Left ventricle myocardium superior (tissue), 1 donor: ENCODE results near the gene MEF2D. TPM values are rescaled to one million over a fixed set of nuclear protein-coding genes. Genes with fewer than 3 reads are reported as not detected.
A peak's percentile ranks its signal among the peaks of the same experiment; 100 is the strongest.

ENCODE experiments used
- ATAC-seq: fragments of 200-7000 bp; cut with Tn5 transposase; one replicate; pipeline ENCODE4 v1.9.1; 2020; ENCODE audit warnings: mild to moderate bottlenecking, moderate library complexity
- DNase-seq: peaks from one replicate; pipeline ENCODE4 v3.0.0-alpha.2; 2020
- intact Hi-C: fragments of 100-400 bp; cut with micrococcal nuclease; formaldehyde crosslinking; loops from one replicate; pipeline ENCODE4 v1.11.0; 2022
- total RNA-seq: library from RNA; stranded (reverse); fragmentation: NEBNext Ultra II Directional; extraction: Animal tissue kit (Norgen Biotek cat#: 25700); gene quantifications from one replicate; pipeline ENCODE4 v1.2.1, GENCODE V29; 2021
- donor health status: DM: no; HTN: yes; CAD: no; lungs with severe emphysema.

Gene MEF2D
- total RNA-seq, 1 donor from 2014 or later, result 116 TPM

DNA sequence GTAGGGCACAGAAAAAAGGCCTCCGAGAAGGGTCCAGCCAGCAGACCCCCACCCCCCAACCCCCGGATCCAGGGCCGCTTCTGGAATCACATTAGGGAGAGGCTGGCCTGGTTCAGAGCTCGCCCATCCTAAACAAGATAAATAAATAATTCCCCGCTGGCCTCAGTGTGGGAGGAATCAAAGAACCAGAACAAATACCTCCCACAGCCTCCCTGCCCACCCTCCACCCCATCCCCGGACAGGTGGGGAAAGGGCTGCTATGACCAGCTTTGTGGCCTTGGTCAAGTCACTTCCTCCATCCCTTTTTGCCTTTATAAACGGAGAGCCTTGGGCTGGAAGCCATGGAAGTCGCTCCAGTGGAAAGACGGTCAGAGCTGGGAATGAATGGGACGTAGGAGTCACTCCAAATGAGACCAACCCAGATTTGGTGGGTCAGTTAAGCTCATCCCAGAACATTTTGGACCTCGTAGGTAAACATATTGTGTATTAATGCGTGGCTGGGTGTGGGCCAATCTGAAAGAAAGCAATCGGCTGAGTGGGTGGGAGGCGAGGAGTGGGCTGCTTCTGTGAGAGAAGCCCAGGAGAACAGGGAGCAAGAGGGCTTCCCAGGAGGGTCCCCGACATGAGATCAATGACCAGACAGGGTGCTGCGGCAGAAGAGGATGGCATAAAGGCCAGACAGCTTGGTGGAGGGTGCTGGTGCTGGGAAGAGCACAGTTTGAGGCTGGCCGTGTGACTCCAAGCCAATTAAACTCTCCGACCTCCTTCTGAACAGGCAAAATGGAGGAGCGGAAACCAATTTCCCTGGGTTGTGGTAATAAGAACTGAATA is 63.3 kb downstream of the MEF2D start:
- ATAC-seq (no peak), DNase-seq (no peak)
- intact Hi-C loops, result no loop called here

DNA sequence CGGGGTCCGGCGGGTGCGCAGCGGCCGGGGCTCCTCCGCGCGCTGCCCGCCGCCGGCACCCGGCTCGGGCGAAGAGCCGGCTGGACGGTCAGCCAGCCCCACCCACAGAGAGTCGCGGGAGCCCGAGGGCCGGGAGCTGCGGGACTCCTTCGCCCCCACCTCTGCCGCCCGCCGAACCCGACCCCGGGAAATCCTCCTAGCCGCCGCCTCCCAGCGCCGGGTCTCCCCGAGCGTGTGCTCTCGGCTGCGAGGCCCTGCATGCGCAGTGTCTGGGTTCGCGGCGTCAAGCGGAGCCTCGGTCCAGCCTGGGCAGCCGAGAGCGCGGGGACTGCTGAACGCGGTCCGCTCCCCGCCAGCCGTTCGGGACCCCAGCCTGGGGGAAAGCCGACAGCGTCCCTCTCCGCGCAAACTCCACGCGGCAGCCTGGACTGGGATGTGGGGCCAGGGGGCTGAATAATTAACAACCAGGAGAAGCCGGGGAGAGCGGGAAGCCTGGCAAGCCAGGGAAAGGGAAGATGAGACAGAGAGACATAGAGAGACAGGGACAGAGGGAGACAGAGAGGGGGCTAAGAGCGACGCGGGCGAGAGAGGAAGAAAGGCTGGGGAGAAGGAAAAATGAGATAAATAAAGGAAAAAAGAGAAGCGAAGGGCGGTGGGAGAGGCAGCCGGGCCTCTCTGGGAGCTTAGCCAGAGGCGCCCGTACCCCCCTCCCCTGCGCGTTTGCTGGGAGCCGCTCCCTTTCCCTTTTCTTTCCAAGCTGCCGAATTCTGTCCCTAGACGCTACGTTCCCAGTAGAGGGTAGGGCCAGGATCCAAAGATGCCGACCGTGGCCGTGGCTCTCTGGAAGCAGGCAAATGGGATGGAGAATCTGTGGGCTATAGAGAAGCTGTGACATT is 64.2 kb downstream of the MEF2D start:
- DNase-seq, result no peak

DNA sequence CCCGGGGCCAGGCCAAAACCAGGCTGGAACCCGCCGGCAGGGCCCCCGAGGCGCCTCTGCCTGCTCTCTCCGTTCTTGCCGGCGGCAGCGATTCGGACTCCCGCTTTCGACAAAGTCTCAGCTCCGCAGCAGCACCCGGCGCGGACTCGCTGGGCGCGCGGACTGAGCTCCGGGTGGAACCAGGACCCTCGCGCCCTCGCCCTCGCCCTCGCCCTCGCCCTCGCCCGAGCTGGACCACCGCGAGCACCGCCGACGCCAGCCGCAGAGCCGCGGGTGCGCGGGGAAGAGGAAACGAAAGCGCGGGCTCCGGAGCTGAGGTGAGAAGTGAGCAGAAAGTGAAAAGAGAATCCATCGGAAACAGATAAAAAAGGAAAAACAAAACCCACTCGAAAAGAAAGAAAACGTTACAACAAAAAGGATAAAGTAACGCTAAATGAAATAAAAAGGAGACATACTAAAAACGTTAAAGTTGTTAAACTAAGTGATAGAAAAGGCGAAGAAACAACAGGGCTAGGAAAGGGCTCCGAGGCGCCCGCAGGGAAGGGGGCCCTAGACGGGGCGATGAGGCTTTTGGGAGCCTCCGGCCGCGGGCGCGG is 64.9 kb downstream of the MEF2D start:
- ATAC-seq, result no peak
- intact Hi-C loops, result no loop called here
- peak; percentile 36 for DNase-seq

More for the DNA sequence above, 64.2 kb downstream of the MEF2D start:
- no peak for ATAC-seq
- intact Hi-C loops, result no loop called here

DNA sequence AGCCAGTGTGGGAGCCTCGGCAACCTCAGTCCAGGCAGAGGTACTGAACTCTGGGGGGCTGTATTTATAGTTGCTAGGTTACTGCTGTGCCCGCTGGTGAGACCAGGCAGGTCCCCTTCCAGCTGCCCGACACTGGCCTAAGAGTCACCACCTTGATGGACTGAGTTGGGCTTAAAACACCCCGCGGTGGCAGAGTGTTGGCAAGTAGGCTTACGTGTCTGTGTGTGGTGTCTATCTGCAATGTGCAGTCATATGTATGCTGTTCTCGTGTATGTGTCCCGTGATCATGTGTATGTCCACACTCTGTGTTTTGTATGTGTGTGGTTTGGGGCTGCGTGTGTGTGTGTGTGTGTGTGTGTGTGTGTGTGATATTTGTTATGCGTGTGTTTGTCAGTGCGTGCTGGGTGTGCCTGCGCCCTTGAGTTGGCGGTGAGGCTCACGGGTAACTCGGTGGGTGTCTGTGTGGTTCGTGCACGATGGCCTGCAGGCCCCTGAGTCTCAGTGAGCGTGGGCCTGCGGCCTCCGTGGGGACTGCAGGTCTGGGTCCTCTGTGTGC is 65.5 kb downstream of the MEF2D start:
- no peak for ATAC-seq
- no peak for DNase-seq

DNA sequence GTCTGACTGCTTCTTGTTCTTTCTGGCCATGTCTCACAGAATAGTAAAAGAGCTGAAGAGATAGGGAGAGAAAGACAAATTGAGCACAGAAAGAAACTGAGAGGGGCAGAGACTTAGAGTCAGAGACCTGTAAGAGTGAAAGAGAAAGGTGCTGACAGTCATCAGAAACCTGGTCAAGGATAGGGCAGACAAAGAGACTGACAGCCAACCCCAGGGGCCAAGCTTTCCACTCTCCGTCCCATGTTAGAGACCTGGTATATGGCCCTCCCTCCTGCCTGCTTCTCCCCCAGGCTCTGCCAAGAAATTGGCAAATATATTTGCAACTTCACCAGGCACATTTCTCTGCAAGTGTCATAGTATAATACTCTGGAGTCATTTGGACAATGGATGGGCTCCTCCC is 67.0 kb downstream of the MEF2D start:
- intact Hi-C loops, result no loop called here
- DNase-seq, result no peak
- ATAC-seq, result no peak

More for the DNA sequence above, 65.5 kb downstream of the MEF2D start:
- intact Hi-C loops, result no loop called here

DNA sequence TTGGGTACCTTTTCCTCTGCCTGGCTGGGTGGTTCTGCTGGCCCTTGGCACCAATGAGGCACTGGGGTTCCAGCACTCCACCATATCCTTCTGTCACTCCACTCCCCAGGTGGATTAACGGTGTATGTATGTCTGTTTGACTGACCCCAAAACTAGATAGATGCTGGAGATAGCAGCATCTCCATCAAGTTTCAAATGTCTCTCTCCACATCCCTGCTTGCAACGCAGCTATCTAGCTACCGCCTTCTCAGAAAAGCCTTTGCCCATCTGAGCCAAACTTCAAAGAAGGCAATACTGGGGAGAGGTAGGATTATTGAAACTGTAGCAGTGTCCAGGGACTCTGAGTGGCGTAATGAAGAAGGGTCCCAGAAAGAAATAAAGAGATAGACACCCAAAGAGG is 67.5 kb downstream of the MEF2D start:
- intact Hi-C loops, result no loop called here
- ATAC-seq (no peak), DNase-seq (no peak)

DNA sequence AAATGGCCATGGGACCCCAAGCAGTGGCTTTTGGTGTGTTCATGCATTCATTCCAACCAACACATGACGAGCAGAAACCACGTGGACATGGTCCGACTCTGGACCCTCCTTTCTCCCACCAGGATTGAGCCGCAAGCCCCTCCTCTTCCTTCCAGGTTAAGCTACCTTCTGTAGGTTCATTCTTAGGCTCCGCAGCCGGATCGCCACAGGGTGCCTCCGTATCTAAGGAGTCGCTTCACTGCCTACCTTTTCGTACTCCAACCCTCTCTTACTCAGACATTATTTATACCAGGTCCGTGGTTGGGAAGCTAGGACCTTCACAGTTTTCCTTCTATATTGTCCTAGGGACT is 67.9 kb downstream of the MEF2D start:
- intact Hi-C loops, result no loop called here
- no peak for ATAC-seq
- no peak for DNase-seq

DNA sequence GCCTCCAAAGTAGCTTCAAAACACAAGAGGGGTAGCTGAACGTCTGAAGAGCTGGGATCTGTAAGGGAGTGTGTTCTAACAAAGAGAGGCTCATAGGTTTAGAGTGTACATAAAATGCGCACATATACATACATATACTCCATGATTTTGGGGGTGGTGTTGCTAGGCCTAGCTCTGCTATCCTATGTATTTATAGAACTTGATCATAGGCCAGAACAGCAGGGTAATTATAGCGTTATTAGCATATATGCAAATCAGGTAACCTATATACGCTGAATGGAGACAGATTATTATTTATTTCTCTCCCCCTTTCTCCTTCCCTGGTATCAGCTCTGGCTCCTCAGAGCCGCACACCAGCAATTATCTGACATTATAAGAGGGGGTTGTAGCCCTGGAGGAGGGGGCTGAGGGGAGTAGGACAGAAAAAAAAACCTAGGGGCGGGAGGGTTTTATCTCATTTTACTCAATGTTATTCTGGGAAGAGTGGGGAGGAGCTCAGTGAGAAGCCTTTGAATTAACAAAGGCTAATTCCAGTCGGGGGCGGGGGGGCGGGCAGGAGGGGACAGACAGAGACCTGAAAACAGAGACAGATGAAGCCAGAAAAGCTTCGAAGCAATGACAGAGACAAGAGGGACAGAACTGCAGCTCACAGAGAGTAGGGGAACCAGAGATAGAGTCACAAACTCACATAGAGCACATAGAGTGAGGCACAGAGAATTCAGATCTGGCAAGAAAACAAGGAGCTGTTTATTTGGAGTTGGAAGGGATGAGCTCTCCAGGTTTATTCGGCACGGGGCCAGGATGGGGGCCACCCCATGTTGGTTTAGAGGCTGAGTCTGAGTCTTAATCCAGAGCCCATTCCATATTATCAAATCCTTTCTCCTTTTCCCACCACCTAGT is 68.6 kb downstream of the MEF2D start:
- ATAC-seq, result no peak
- intact Hi-C loops, result no loop called here
- DNase-seq, result no peak

DNA sequence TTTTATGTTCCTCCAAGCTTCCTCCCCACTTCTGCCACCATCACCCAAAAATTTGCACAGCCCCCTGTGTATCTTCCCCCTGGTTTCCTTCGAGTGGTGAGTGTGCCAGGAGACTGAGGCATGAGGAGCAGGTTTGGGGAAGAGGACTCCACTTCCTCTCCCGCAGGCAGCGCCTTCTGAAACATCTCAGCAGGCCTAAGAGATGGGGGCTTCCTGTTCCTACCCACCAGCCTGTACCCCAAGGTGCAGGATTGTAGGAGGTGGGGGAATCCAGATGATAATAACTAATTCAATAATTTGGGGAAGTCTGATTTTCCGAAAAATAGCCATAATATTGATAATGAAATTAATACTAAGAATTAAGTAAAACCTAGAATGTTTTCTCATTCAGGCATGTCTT is 69.2 kb downstream of the MEF2D start:
- intact Hi-C loops, result no loop called here
- ATAC-seq (no peak), DNase-seq (no peak)

DNA sequence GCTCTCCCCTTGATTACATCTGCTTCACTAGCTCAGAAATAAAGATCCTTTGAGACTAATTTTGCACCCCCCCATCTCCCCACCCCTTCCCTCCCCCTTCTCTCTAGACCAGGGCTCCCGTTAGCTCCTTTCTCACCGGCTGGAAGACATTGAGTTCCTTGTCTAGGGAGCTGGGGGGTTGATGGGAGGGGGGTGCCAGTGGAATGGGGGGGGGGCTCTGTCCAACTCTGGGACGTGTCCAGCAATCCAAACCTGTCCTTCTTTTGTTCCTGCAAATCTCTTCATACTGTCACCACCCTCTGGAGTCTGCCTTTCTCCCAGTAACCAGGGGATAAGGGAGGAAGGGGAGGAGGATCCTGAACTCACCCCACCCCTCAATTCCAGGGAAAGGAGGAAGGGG is 69.7 kb downstream of the MEF2D start:
- ATAC-seq (no peak), DNase-seq (no peak)
- intact Hi-C loops, result no loop called here

DNA sequence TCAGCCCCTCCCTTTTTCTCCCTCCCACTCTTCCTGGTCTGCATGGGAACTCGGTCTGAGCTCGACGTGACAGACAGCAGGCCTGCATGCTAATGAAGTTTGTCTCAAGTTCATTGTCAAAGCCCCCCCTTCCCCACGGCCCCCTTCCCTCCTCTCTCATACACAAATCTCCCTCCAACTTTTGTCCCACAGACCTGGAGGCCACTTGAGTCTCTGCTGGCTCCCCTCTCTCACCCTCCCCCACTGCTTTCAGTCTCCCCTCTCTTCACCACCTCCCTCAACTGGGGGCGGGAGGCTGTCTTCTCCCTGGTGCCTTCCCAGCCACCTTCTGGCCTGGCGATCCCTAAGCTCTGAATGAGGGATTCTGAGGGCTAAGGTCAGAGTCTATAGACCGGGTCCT is 70.3 kb downstream of the MEF2D start:
- ATAC-seq, result no peak
- no peak for DNase-seq
- intact Hi-C loops, result no loop called here

DNA sequence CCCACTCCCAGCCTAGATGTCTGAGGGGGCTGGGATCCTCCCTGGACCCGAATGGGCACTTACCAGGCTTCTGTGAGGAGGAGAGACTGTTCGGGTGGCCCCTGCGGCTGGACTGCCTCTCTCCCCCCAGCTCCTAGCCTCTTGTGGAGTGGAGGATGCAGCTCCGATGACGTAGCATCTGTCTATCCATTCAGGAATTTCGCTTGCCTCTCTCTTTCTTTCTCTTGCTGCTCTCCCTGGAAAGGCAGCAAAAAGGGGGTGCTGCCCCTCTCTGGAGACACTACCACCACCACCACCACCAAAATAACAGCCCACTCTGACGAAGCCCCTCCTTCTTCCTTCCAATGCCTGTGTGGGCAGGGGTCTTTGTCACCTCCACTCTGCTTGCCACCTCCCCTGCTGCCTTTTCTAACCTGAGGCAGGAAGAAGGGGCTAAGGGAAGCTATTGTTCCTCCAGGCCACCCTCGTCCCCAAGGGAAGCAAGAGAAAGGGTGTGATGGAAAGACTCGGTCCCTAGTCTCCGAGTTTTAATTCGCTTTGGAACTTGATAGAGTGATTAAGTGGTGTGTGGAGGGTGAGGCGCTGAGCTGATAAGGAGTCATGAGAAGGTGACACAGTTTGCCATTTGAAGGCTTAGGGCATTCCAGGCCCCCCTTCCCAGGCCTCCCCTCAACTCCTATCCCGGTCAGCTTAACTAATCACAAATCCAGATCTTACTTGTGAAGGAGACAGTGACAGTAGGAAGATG is 71.1 kb downstream of the MEF2D start:
- no peak for ATAC-seq
- DNase-seq, result no peak
- intact Hi-C loops, result no loop called here

DNA sequence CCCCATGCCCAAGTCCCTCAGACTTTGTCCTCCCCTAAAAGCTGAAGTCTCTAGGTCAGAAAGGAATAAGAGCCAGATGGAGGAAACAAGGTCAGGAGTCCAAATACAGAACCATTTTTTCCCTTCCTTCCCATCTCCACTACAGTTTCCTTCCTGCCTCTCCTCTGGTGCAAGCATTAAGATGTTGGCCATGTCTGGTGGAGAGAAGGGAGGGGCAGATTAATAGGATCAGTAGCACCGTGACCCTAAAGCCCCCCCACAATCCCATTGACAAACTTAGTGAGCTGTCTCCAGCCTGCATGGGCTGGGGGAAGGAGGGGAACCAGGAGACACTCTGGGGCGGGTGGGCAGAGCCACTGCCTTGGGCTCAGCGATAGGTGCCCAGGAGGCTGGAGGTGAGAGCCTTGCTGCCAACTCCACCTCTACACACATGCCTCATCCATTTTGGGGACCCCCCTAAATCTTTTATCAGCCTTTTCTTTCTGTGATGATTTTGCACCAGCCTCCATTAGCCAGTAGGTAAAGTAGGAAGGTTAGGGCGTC is 71.8 kb downstream of the MEF2D start:
- DNase-seq (no peak), ATAC-seq (no peak)
- intact Hi-C loops, result no loop called here

DNA sequence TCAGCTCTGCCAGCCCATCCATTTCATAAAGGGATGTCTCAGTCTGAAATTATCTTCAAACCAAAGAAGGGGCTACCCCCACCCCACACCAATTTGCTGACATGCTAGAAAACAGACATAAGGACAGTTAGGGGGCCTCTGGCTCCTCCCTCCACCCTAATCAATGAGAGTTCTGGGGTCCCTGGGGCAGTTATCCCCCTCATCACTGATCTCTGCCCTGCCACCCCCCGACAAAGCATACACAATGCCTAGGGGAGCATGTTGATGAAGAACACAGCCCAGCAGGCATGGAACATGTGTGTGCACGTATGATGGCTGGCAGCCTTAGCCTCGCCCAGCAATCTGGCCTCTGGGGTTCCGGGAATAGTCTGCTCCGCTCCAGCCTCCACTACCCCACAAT is 72.6 kb downstream of the MEF2D start:
- intact Hi-C loops, result no loop called here
- no peak for ATAC-seq

DNA sequence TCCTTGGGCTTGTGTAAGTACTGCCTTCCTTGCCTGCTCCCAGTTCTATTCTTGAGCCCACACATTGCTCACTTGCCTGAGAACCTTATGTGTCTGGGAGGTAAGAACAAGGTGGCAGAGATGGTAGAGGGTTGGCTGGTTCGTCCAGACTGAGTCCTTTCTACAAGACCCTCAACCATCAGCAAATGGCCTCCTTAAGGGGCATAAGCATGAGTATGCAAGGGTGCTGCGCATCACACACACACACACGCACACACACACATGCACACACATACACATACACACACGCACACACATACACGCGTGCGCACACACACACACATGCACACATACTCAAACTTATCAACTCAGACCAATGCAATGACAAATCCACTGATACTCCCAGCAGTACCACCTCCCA is 74.6 kb downstream of the MEF2D start:
- intact Hi-C loops, result no loop called here
- ATAC-seq, result no peak
- no peak for DNase-seq

More for the DNA sequence above, 72.6 kb downstream of the MEF2D start:
- DNase-seq, result no peak

DNA sequence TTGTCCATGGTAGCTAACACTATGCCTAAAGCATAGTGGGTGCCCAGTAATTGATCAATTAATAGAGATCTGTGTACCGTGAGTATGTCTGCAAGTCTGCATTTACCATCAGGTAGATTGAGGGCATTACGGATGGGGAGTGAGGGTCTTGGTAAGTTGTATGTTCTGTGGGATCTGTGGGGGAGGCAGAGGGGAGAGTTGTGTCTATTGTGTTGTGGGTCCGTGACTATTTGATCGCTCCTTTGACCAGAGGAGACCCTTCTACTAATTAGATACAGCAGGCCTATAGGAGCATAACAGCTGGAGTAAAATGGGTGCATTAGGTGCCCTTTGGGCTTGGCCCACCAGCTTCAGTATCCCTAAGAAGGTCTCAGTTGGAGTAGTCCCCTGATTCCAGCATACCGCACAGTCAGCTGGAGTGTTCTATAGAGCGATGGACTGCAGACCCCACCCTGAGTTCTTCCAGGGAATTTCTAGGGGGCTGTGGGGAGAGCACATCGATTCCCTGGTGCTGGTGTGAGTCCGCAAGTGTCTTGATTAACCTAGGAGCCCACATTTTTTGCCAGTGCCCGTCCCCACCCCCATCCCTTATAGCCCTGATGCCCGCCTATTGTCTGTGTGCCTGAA is 75.7 kb downstream of the MEF2D start:
- ATAC-seq (no peak), DNase-seq (no peak)
- intact Hi-C loops, result no loop called here
